SK-N-SH treated with all-trans-retinoic acid at 6 μM for 48 hours (cell line): ENCODE results near the gene ORAI1.

Source experiments
- BACH2 ChIP-seq: fragments of 250-450 bp; sonication (Bioruptor Pico); IDR thresholded peaks from 2 replicates; pipeline ENCODE4 v1.9.0; 2021; ENCODE audit warnings: mild to moderate bottlenecking, borderline replicate concordance
- GLIS3 ChIP-seq: fragments of 250-450 bp; sonication (Bioruptor Pico); IDR thresholded peaks from 2 replicates; pipeline ENCODE4 v1.5.0; 2020; ENCODE audit warnings: mild to moderate bottlenecking, moderate library complexity
- OSR1 ChIP-seq: fragments of 250-450 bp; sonication (Bioruptor Pico); IDR thresholded peaks from 2 replicates; pipeline ENCODE4 v1.8.0; 2022; ENCODE audit warnings: moderate library complexity, mild to moderate bottlenecking, inconsistent platforms
- PPARA ChIP-seq: fragments of 250-450 bp; sonication (Bioruptor Pico); IDR thresholded peaks from 2 replicates; pipeline ENCODE4 v1.5.0; 2020; ENCODE audit warnings: mild to moderate bottlenecking, borderline replicate concordance
- SNAI2 ChIP-seq: fragments of 250-450 bp; sonication (Bioruptor Pico); IDR thresholded peaks from 2 replicates; pipeline ENCODE4 v1.5.0; 2020; ENCODE audit warnings: mild to moderate bottlenecking, moderate library complexity
- TCF4 ChIP-seq: fragments of 250-450 bp; sonication (Bioruptor Pico); IDR thresholded peaks from 2 replicates; pipeline ENCODE4 v1.8.0; 2021; ENCODE audit warnings: mild to moderate bottlenecking, moderate library complexity, borderline replicate concordance
- TOX ChIP-seq: fragments of 250-450 bp; sonication (Bioruptor Pico); IDR thresholded peaks from 2 replicates; pipeline ENCODE4 v1.8.0; 2021; ENCODE audit warnings: mild to moderate bottlenecking, moderate library complexity, borderline replicate concordance
- ZNF70 ChIP-seq: fragments of 450-650 bp; formaldehyde crosslinking; IDR thresholded peaks from 2 replicates; pipeline ENCODE4 v1.5.0; 2020; ENCODE audit warnings: mild to moderate bottlenecking, moderate library complexity
- TF ChIP-seq, protein P1 (sequence below): fragments of 250-450 bp; sonication (Bioruptor Pico); IDR thresholded peaks from 2 replicates; pipeline ENCODE4 v1.8.0; 2020; ENCODE audit warnings: mild to moderate bottlenecking, moderate library complexity, borderline replicate concordance

DNA sequence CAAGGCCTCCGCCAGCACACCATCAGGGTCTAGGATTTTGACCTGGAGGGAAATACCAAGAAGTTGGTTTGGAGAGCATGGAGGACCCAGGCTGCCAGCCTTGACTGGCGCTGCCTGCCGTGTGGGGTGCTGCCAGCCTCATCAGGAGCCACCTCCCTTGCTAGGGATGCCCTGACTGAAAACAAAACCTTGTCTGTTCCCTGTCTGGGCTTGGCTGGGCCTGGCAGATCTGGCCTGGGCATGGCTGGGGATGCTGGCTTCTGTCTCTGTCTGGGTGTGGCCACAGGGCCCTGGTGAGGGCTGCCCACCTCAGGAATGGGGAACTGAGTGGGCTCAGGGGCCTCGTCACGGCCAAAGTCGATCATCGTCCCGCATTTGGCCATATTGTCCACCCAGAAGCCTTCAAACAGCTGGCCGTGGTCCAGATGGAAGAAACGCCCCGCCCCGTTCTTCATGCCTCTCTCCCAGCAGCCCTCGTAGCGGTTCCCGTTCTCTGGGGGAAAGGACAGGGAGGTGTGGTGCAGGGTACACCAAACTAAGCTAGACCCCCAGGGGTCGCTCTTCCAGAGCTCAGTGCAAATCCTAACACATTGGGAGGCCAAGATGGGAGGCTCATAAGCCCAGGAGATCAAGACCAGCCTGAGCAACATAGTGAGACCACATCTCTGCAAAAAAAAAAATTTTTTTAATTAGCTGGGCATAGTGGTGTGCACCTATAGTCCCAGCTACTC, 26.6 kb downstream of the ORAI1 start:
- TF ChIP-seq SNAI2 (CRISPR knock-in tag) (no peak), ZNF70 (no peak), OSR1 (no peak), PPARA (CRISPR knock-in tag) (no peak), TOX (no peak), TCF4 (CRISPR knock-in tag) (no peak), BACH2 (CRISPR knock-in tag) (no peak), GLIS3 (CRISPR knock-in tag) (no peak)
- TF ChIP-seq, protein P1, sequence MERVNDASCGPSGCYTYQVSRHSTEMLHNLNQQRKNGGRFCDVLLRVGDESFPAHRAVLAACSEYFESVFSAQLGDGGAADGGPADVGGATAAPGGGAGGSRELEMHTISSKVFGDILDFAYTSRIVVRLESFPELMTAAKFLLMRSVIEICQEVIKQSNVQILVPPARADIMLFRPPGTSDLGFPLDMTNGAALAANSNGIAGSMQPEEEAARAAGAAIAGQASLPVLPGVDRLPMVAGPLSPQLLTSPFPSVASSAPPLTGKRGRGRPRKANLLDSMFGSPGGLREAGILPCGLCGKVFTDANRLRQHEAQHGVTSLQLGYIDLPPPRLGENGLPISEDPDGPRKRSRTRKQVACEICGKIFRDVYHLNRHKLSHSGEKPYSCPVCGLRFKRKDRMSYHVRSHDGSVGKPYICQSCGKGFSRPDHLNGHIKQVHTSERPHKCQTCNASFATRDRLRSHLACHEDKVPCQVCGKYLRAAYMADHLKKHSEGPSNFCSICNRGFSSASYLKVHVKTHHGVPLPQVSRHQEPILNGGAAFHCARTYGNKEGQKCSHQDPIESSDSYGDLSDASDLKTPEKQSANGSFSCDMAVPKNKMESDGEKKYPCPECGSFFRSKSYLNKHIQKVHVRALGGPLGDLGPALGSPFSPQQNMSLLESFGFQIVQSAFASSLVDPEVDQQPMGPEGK: no peak
